GM19025 (cell line): ENCODE measurements around the gene OPCML.

Experiments used
- ATAC-seq: cut with Tn5 transposase; IDR thresholded peaks from one replicate; pipeline ENCODE4 v1.9.1; 2021; ENCODE audit warnings: mild to moderate bottlenecking, low read depth, moderate library complexity; ENCODE audit not compliant: unreplicated experiment

The OPCML gene

GRCh38 chr11:132445859-132446291 is 1086.4 kb downstream of the OPCML start:
- ATAC-seq: no peak

- ATAC-seq: no peak
These were observed 1087.4 kb downstream of the OPCML start for GRCh38 chr11:132444911-132445310.

- no peak for ATAC-seq
These were observed 1092.5 kb downstream of the OPCML start for GRCh38 chr11:132439711-132440255.

GRCh38 chr11:132438418-132438817 is 1093.9 kb downstream of the OPCML start:
- ATAC-seq: no peak

- no peak for ATAC-seq
These were observed 1101.8 kb downstream of the OPCML start for GRCh38 chr11:132430429-132431062.

- no peak for ATAC-seq
These were observed 1102.6 kb downstream of the OPCML start for GRCh38 chr11:132429685-132430084.

- no peak for ATAC-seq
These were observed 1104.7 kb downstream of the OPCML start for GRCh38 chr11:132427611-132428010.

- no peak for ATAC-seq
These were observed 1107.9 kb downstream of the OPCML start for GRCh38 chr11:132424433-132424832.

GRCh38 chr11:132423266-132423665 is 1109.0 kb downstream of the OPCML start:
- no peak for ATAC-seq

GRCh38 chr11:132422722-132423121 is 1109.6 kb downstream of the OPCML start:
- no peak for ATAC-seq

- no peak for ATAC-seq
These were observed 1110.7 kb downstream of the OPCML start for GRCh38 chr11:132421555-132421954.

GRCh38 chr11:132414451-132414850 is 1117.8 kb downstream of the OPCML start:
- no peak for ATAC-seq

- no peak for ATAC-seq
These were observed 1121.9 kb downstream of the OPCML start for GRCh38 chr11:132410383-132410782.

GRCh38 chr11:132409573-132410355 is 1122.5 kb downstream of the OPCML start:
- no peak for ATAC-seq

GRCh38 chr11:132408877-132409276 is 1123.4 kb downstream of the OPCML start:
- ATAC-seq: peak; percentile 71

GRCh38 chr11:132405728-132406127 is 1126.6 kb downstream of the OPCML start:
- ATAC-seq: no peak

- peak; percentile 91 for ATAC-seq
These were observed 1130.1 kb downstream of the OPCML start for GRCh38 chr11:132402071-132402684.

GRCh38 chr11:132396318-132396717 is 1136.0 kb downstream of the OPCML start:
- no peak for ATAC-seq

- ATAC-seq: no peak
These were observed 1136.9 kb downstream of the OPCML start for GRCh38 chr11:132395434-132395833.

GRCh38 chr11:132379540-132379939 is 1152.8 kb downstream of the OPCML start:
- no peak for ATAC-seq

GRCh38 chr11:132373405-132374143 is 1158.7 kb downstream of the OPCML start:
- no peak for ATAC-seq
